DMS53 treated with DMSO at 0.1 percent for 48 hours (cell line): ENCODE results near the gene GALK2.
"Not testable (repeated sequence)": the region's sequence is repeated elsewhere in the genome, so short reads cannot be mapped to it uniquely, and the experiment has no call there.

Source experiments
- DNase-seq: peaks from one replicate; lab custom pipeline; 2025; ENCODE audit not compliant: unreplicated experiment; lab: John Stamatoyannopoulos, UW

GALK2 gene

GRCh38 chr15:49328941-49329340, 158.9 kb downstream of the GALK2 start:
- no peak for DNase-seq

- DNase-seq, result no peak
Measured at GRCh38 chr15:49330166-49330565, 160.1 kb downstream of the GALK2 start.

GRCh38 chr15:49331442-49331841, 161.4 kb downstream of the GALK2 start:
- DNase-seq, result no peak

GRCh38 chr15:49331951-49332350, 161.9 kb downstream of the GALK2 start:
- DNase-seq, result no peak

GRCh38 chr15:49339656-49340055, 169.6 kb downstream of the GALK2 start:
- DNase-seq, result no peak

- no peak for DNase-seq
Measured at GRCh38 chr15:49343546-49343945, 173.5 kb downstream of the GALK2 start.

- DNase-seq, result not testable (repeated sequence)
Measured at GRCh38 chr15:49354439-49354838, 184.4 kb downstream of the GALK2 start.

GRCh38 chr15:49361370-49361769, 191.3 kb downstream of the GALK2 start:
- DNase-seq, result no peak

- DNase-seq, result no peak
Measured at GRCh38 chr15:49366496-49366895, 196.4 kb downstream of the GALK2 start.

- DNase-seq, result no peak
Measured at GRCh38 chr15:49370782-49371181, 200.7 kb downstream of the GALK2 start.

GRCh38 chr15:49372366-49372765, 202.3 kb downstream of the GALK2 start:
- DNase-seq, result no peak

GRCh38 chr15:49379996-49380395, 209.9 kb downstream of the GALK2 start:
- no peak for DNase-seq

- DNase-seq, result no peak
Measured at GRCh38 chr15:49380912-49381311, 210.9 kb downstream of the GALK2 start.
